Neural cell (in vitro differentiated cells): ENCODE results near the gene OSBP2.

ENCODE experiments used
- EP300 ChIP-seq: fragments of 450-650 bp; conservative IDR thresholded peaks from 2 replicates; pipeline ENCODE4 v1.6.1; 2014; ENCODE audit warnings: antibody characterized with exemption, mild to moderate bottlenecking, moderate library complexity; ENCODE audit not compliant: poor library complexity, severe bottlenecking
- EZH2 ChIP-seq: fragments of 200-600, 300-800 bp; shearing (Covaris generic), sonication (generic); IDR thresholded peaks from 2 replicates; pipeline ENCODE4 v1.6.1; 2014; ENCODE audit warnings: antibody characterized with exemption, low read length, borderline replicate concordance, mild to moderate bottlenecking; ENCODE audit not compliant: insufficient read depth, poor library complexity, severe bottlenecking
- MXI1 ChIP-seq: fragments of 450-650 bp; conservative IDR thresholded peaks from 2 replicates; pipeline ENCODE4 v1.6.1; 2014; ENCODE audit warnings: antibody characterized with exemption, mild to moderate bottlenecking; ENCODE audit not compliant: poor library complexity, severe bottlenecking
- POLR2AphosphoS5 ChIP-seq: IDR thresholded peaks from 2 replicates; pipeline ENCODE4 v1.6.1; 2012
- RAD21 ChIP-seq: fragments of 450-650 bp; conservative IDR thresholded peaks from 2 replicates; pipeline ENCODE4 v1.6.1; 2014; ENCODE audit warnings: antibody characterized with exemption, mild to moderate bottlenecking, moderate library complexity
- SMC3 ChIP-seq: fragments of 450-650 bp; conservative IDR thresholded peaks from 2 replicates; pipeline ENCODE4 v1.6.1; 2014; ENCODE audit warnings: antibody characterized with exemption, mild to moderate bottlenecking, moderate library complexity; ENCODE audit not compliant: poor library complexity
- TAF1 ChIP-seq: IDR thresholded peaks from 2 replicates; pipeline ENCODE4 v1.6.1; 2012; ENCODE audit warnings: low read depth
- TF ChIP-seq, protein P1 (sequence below): fragments of 450-650 bp; IDR thresholded peaks from 2 replicates; pipeline ENCODE4 v1.5.1; 2014; ENCODE audit warnings: antibody characterized with exemption, mild to moderate bottlenecking, moderate library complexity; ENCODE audit not compliant: poor library complexity, severe bottlenecking
- TF ChIP-seq, protein P2 (sequence below): IDR thresholded peaks from 2 replicates; pipeline ENCODE4 v1.6.1; 2012; ENCODE audit warnings: borderline replicate concordance

GRCh38 chr22:30955153-30955552 is 260.5 kb downstream of the OSBP2 start:
- TF ChIP-seq EZH2: no peak
- TF ChIP-seq, protein P1, sequence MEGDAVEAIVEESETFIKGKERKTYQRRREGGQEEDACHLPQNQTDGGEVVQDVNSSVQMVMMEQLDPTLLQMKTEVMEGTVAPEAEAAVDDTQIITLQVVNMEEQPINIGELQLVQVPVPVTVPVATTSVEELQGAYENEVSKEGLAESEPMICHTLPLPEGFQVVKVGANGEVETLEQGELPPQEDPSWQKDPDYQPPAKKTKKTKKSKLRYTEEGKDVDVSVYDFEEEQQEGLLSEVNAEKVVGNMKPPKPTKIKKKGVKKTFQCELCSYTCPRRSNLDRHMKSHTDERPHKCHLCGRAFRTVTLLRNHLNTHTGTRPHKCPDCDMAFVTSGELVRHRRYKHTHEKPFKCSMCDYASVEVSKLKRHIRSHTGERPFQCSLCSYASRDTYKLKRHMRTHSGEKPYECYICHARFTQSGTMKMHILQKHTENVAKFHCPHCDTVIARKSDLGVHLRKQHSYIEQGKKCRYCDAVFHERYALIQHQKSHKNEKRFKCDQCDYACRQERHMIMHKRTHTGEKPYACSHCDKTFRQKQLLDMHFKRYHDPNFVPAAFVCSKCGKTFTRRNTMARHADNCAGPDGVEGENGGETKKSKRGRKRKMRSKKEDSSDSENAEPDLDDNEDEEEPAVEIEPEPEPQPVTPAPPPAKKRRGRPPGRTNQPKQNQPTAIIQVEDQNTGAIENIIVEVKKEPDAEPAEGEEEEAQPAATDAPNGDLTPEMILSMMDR: no peak
- TF ChIP-seq SMC3: no peak
- no peak for TF ChIP-seq RAD21
- no peak for TF ChIP-seq EP300
- TF ChIP-seq POLR2AphosphoS5: no peak
- no peak for TF ChIP-seq MXI1
- no peak for TF ChIP-seq TAF1
- TF ChIP-seq, protein P2, sequence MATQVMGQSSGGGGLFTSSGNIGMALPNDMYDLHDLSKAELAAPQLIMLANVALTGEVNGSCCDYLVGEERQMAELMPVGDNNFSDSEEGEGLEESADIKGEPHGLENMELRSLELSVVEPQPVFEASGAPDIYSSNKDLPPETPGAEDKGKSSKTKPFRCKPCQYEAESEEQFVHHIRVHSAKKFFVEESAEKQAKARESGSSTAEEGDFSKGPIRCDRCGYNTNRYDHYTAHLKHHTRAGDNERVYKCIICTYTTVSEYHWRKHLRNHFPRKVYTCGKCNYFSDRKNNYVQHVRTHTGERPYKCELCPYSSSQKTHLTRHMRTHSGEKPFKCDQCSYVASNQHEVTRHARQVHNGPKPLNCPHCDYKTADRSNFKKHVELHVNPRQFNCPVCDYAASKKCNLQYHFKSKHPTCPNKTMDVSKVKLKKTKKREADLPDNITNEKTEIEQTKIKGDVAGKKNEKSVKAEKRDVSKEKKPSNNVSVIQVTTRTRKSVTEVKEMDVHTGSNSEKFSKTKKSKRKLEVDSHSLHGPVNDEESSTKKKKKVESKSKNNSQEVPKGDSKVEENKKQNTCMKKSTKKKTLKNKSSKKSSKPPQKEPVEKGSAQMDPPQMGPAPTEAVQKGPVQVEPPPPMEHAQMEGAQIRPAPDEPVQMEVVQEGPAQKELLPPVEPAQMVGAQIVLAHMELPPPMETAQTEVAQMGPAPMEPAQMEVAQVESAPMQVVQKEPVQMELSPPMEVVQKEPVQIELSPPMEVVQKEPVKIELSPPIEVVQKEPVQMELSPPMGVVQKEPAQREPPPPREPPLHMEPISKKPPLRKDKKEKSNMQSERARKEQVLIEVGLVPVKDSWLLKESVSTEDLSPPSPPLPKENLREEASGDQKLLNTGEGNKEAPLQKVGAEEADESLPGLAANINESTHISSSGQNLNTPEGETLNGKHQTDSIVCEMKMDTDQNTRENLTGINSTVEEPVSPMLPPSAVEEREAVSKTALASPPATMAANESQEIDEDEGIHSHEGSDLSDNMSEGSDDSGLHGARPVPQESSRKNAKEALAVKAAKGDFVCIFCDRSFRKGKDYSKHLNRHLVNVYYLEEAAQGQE: no peak
